Astrocyte of the cerebellum (primary cell): ENCODE measurements around the gene REX1BD.
"Not testable (repeated sequence)": the region's sequence is repeated elsewhere in the genome, so short reads cannot be mapped to it uniquely, and the experiment has no call there.

ENCODE experiments used
- DNase-seq: peaks from one replicate; pipeline ENCODE4 v3.0.0-alpha.2; 2011; ENCODE audit warnings: low read depth
- H3K4me3 ChIP-seq: 2 replicates; pipeline ENCODE4 v1.5.1; 2011; ENCODE audit warnings: mild to moderate bottlenecking, low read depth, low read length, moderate library complexity
- CTCF ChIP-seq: IDR thresholded peaks from 2 replicates; pipeline ENCODE4 v1.5.1; 2012; ENCODE audit warnings: low read length, low read depth, moderate library complexity, mild to moderate bottlenecking; ENCODE audit errors: missing control alignments
- in situ Hi-C: cut with HindIII; loops from 2 replicates; pipeline ENCODE4 v1.10.0; 2017; ENCODE audit warnings: low sequenced_read_pairs

Gene REX1BD

GRCh38 chr19:18590273-18591272, 2.0 kb downstream of the REX1BD start:
- in situ Hi-C loops: loop anchor here (25.0 kb wide), 1 partner anchor 247 kb away; the partner anchor contains the start of gene UPF1
- peak overlapping the region; percentile 82 for H3K4me3 ChIP-seq
- peak; percentile 74 for DNase-seq
- TF ChIP-seq CTCF: peak; percentile 63

GRCh38 chr19:18591735-18592385, 3.3 kb downstream of the REX1BD start:
- TF ChIP-seq CTCF: no peak
- no peak overlapping the region for H3K4me3 ChIP-seq
- no peak for DNase-seq
- in situ Hi-C loops: loop anchor here (25.0 kb wide), 1 partner anchor 245 kb away; the partner anchor contains the start of gene UPF1

- in situ Hi-C loops: loop anchor here (25.0 kb wide), 1 partner anchor 245 kb away; the partner anchor contains the start of gene UPF1
- H3K4me3 ChIP-seq, DNase-seq: not testable (repeated sequence)
Measured at GRCh38 chr19:18592732-18593131, 4.1 kb downstream of the REX1BD start.

GRCh38 chr19:18593367-18594095, 4.9 kb downstream of the REX1BD start:
- DNase-seq: no peak
- H3K4me3 ChIP-seq: no peak overlapping the region
- TF ChIP-seq CTCF: no peak
- in situ Hi-C loops: loop anchor here (25.0 kb wide), 1 partner anchor 244 kb away; the partner anchor contains the start of gene UPF1

- H3K4me3 ChIP-seq: peak overlapping the region; percentile 34
- TF ChIP-seq CTCF: peak; percentile 54
- peak; percentile 50 for DNase-seq
- in situ Hi-C loops: loop anchor here (25.0 kb wide), 1 partner anchor 243 kb away; the partner anchor contains the start of gene UPF1
Measured at GRCh38 chr19:18594096-18594823, 5.7 kb downstream of the REX1BD start.

- DNase-seq: no peak
- TF ChIP-seq CTCF: no peak
- in situ Hi-C loops: loop anchor here (5.0 to 25.0 kb wide), 2 partner anchors 77 to 242 kb away; partner anchors contain the start of gene UPF1
- H3K4me3 ChIP-seq: peak overlapping the region; percentile 34
Measured at GRCh38 chr19:18594824-18595373, 6.3 kb downstream of the REX1BD start.
